Heart right ventricle (tissue), 16 donors: ENCODE results near the gene YKT6. TPM values are rescaled to one million over a fixed set of nuclear protein-coding genes. Genes with fewer than 3 reads are reported as not detected.
"Not testable (repeated sequence)": the region's sequence is repeated elsewhere in the genome, so short reads cannot be mapped to it uniquely, and the experiment has no call there.

Source experiments
- ATAC-seq, 8 donors: fragments of 200-7000 bp; cut with Tn5 transposase; one replicate each; pipeline ENCODE4 v1.9.1; 2020; ENCODE audit warnings: mild to moderate bottlenecking in 8 of 8, moderate library complexity in 8 of 8, moderate number of reproducible peaks in 1 of 8
- DNase-seq, 2 donors: peaks; one replicate each; pipeline ENCODE4 v3.0.0-alpha.2; 2020
- H3K27ac ChIP-seq, 10 donors: fragments of 200-600 bp; sonication (generic) in 2 of 10; one replicate each; pipeline versions ENCODE4 v1.5.0 to v1.8.0; 2020 to 2022; ENCODE audit warnings: mild to moderate bottlenecking in 3 of 10
- H3K27me3 ChIP-seq, 7 donors: fragments of 200-600 bp; one replicate each; pipeline ENCODE4 v1.8.0; 2021 to 2022; ENCODE audit warnings: mild to moderate bottlenecking in 2 of 7
- H3K36me3 ChIP-seq, 9 donors: fragments of 200-600 bp; sonication (generic) in 1 of 9; one replicate each; pipeline versions ENCODE4 v1.5.0 to v1.8.0; 2020 to 2022; ENCODE audit warnings: mild to moderate bottlenecking in 2 of 9
- H3K4me1 ChIP-seq, 9 donors: fragments of 200-600 bp; sonication (generic) in 1 of 9; one replicate each; pipeline versions ENCODE4 v1.5.0 to v1.8.0; 2020 to 2022; ENCODE audit warnings: mild to moderate bottlenecking in 4 of 9
- H3K4me3 ChIP-seq, 10 donors: fragments of 200-600 bp; sonication (generic) in 2 of 10; one replicate each; pipeline versions ENCODE4 v1.5.0 to v1.8.0; 2020 to 2022; ENCODE audit warnings: mild to moderate bottlenecking in 7 of 10, moderate library complexity in 2 of 10
- H3K9me3 ChIP-seq, 11 donors: fragments of 200-600 bp in 10 of 11; sonication (generic) in 2 of 11; one replicate each; pipeline versions ENCODE4 v1.5.0 to v1.8.0; 2013 to 2022; ENCODE audit warnings: mild to moderate bottlenecking in 2 of 11, control low read depth in 1 of 11, moderate library complexity in 1 of 11
- CTCF ChIP-seq, 9 donors: fragments of 200-600 bp; sonication (generic) in 2 of 9; IDR thresholded peaks; one replicate each; pipeline versions ENCODE4 v1.5.0 to v1.8.0; 2021 to 2022; ENCODE audit warnings: antibody characterized with exemption in 9 of 9, mild to moderate bottlenecking in 5 of 9, moderate library complexity in 1 of 9
- WGBS, 2 donors: extraction: QIAGEN DNeasy Blood & Tissue Kit; methylation state at CpG; one replicate each; pipeline ENCODE4 v1.1.7; 2013; ENCODE audit warnings: inconsistent platforms in 1 of 2; 5-methylcytosine and 5-hydroxymethylcytosine counted together
- intact Hi-C, 10 donors: fragments of 100-400 bp; cut with DNase I; formaldehyde crosslinking; loops; one replicate each; pipeline versions ENCODE4 v1.11.1 to v1.14.2; 2022
- polyA plus RNA-seq, 2 donors: library from polyadenylated mRNA; stranded (reverse); fragments of 200-250 nt; gene quantifications; one replicate each; pipeline ENCODE4 v1.2.3, GENCODE V29; 2013
- total RNA-seq, 10 donors: library from RNA; stranded (reverse); fragmentation: NEBNext Ultra II Directional in 3 of 10; extraction: Animal tissue kit (Norgen Biotek cat#: 25700) in 3 of 10; gene quantifications; one replicate each; pipeline versions ENCODE4 v1.2.1 to v1.2.4, GENCODE V29; 2021 to 2023
- donor health status: Arrhythmogenic right ventricular cardiomyopathy.
- donor health status: ischemic (EF 13 %, LVEDD 7.1; RV severe dilation, severe dysfunction).
- donor health status: healthy with polysubstance abuse.
- donor health status: DM: no; HTN: yes; CAD: no.
- donor health status: DM: no; HTN: no; CAD: no.
- donor health status: ischemic (EF 25% LVEDD 6.9; RV normal size, moderate dysfunction).
- donor health status: ischemic (EF 25% LVEDD 5.7; RV mildly dilated, moderate dysfunction).
- donor health status: healthy.
- donor health status: DM: yes; HTN: yes; CAD: no.
- donor health status: Ischemic cardiomyopathy.
- donor health status: ischemic (EF 35%, LVEDD 5.7; RV mildly dilated, moderate dysfunction).
- donor health status: nonischemic (EF 11% LVEDD 7.7; RV severe dilation, severe dysfunction).
- donor health status: DM: yes; HTN: yes; CAD: no.
- donor health status: PGD.
- donor health status: ischemic (EF 29% LVEDD 5.4; RV normal size, mild dysfunction).
- donor health status: nonischemic (EF 23%, LVEDD 6.1; RV moderate dilation, normal function).

YKT6 gene
- total and polyA plus RNA-seq, 12 donors = 27.7 to 79.6 (median 47.7) TPM

- Histone ChIP-seq H3K4me1 (peaks cover 0 to 10% (median 0%) of the 10 kb centered on the region in 9 donors), H3K36me3 (no peaks in the 10 kb centered on the region), H3K4me3 (no peak overlapping the region), H3K27ac (no peak overlapping the region), H3K9me3 (no peaks in the 10 kb centered on the region), H3K27me3 (no peaks in the 10 kb centered on the region)
- no peak for ATAC-seq
- no peak for DNase-seq
- TF ChIP-seq CTCF (IDR thresholded peaks at IDR 0.05) = no peak
- WGBS, 2 donors = 57 to 60% methylated on average over 1 of the region's 1 CpG
- intact Hi-C loops = no loop called here
Measured at GRCh38 chr7:44163591-44163990, 37.2 kb upstream of the YKT6 start.

- ATAC-seq (no peak), DNase-seq (no peak)
- no peak overlapping the region for H3K4me3 ChIP-seq
- H3K27ac ChIP-seq = no peak overlapping the region
- H3K36me3 ChIP-seq = no peaks in the 10 kb centered on the region
- H3K4me1 ChIP-seq = no peaks in the 10 kb centered on the region
- H3K9me3 ChIP-seq = peaks cover 0 to 9% (median 0%) of the 10 kb centered on the region in 11 donors
- no peak for TF ChIP-seq CTCF (IDR thresholded peaks at IDR 0.05)
- H3K27me3 ChIP-seq = no peaks in the 10 kb centered on the region
- intact Hi-C loops = no loop called here
Measured at GRCh38 chr7:44167920-44168319, 32.9 kb upstream of the YKT6 start.

GRCh38 chr7:44171901-44172300 lies 28.9 kb upstream of the YKT6 start:
- H3K4me1 ChIP-seq = not testable (repeated sequence)
- 92% methylated on average over 9 of the region's 9 CpGs for WGBS, 2 donors

GRCh38 chr7:44172352-44172751 lies 28.4 kb upstream of the YKT6 start:
- no peaks in the 10 kb centered on the region for H3K36me3 ChIP-seq
- DNase-seq = no peak
- no peak overlapping the region for H3K27ac ChIP-seq
- no peak for TF ChIP-seq CTCF (IDR thresholded peaks at IDR 0.05)
- peaks cover 0 to 1% (median 0%) of the 10 kb centered on the region in 9 donors for H3K4me1 ChIP-seq
- intact Hi-C loops = no loop called here
- H3K4me3 ChIP-seq = no peak overlapping the region
- no peak for ATAC-seq
- peaks cover 0 to 9% (median 0%) of the 10 kb centered on the region in 11 donors for H3K9me3 ChIP-seq
- peaks cover 0 to 4% (median 0%) of the 10 kb centered on the region in 7 donors for H3K27me3 ChIP-seq

More at GRCh38 chr7:44171901-44172300, 28.9 kb upstream of the YKT6 start:
- H3K4me3 ChIP-seq, H3K27ac ChIP-seq, H3K9me3 ChIP-seq, H3K27me3 ChIP-seq, DNase-seq, ATAC-seq, intact Hi-C loops, H3K36me3 ChIP-seq: not testable (repeated sequence)

- no peak overlapping the region for H3K4me3 ChIP-seq
- H3K27me3 ChIP-seq = peaks cover 0 to 4% (median 0%) of the 10 kb centered on the region in 7 donors
- no peak for TF ChIP-seq CTCF (IDR thresholded peaks at IDR 0.05)
- 58 to 64% methylated on average over 6 of the region's 6 CpGs for WGBS, 2 donors
- H3K27ac ChIP-seq = no peak overlapping the region
- peaks cover 0 to 6% (median 0%) of the 10 kb centered on the region in 9 donors for H3K4me1 ChIP-seq
- no peaks in the 10 kb centered on the region for H3K36me3 ChIP-seq
- intact Hi-C loops = no loop called here
- no peak for DNase-seq
- peaks cover 0 to 9% (median 0%) of the 10 kb centered on the region in 11 donors for H3K9me3 ChIP-seq
- no peak for ATAC-seq
Measured at GRCh38 chr7:44172803-44173424, 27.9 kb upstream of the YKT6 start.
